ENCODE results near the gene TP53RK.

Gene TP53RK

DNA sequence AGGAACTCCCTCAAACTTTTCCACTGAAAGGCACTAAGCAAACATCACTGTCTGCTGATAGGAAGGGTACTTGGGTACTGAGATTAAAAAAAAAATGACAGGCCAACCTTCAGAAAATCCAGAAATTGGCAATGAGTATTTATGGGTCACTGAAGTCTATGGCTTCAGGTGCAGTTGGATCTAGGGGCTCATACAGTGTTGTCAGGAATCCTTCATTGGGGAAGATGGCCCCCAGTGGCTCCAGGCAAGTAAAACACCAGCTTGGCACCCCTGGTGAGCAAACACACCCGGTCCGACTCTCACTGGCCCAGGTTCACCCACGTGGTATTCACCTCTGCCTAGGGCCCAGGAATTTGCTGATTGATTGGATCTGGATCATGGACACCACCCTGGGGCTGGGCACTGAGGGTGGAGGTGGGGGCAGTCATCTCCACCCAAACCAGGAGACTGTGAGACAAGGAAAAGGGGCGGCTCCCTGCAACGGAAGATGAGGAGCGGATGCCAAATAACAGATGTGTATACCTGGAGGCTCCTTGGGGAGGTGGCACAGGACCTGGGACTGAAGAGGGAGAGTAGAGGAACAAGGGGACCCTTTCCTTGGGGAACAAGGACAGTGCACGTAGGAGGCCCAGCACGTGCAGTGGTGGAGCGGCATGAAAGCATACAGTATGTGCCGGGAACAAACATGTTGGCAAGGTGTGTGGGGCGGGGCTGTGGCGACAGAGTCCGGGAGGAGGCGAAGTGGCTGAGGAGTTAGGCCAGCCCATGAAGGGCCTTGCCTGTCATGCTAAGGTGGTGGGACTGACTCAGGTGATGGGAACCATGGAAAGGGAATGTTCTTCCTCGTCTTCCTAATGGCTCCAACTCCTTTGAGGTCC is 25.0 kb upstream of the TP53RK start:
- no peak overlapping the region for H3K4me3 ChIP-seq (ENCODE audit: low read length)
- no peak for DNase-seq (ENCODE audit: low read depth)
- no peak for TF ChIP-seq CTCF (conservative IDR thresholded peaks at IDR 0.05; ENCODE audit: low read length)

DNA sequence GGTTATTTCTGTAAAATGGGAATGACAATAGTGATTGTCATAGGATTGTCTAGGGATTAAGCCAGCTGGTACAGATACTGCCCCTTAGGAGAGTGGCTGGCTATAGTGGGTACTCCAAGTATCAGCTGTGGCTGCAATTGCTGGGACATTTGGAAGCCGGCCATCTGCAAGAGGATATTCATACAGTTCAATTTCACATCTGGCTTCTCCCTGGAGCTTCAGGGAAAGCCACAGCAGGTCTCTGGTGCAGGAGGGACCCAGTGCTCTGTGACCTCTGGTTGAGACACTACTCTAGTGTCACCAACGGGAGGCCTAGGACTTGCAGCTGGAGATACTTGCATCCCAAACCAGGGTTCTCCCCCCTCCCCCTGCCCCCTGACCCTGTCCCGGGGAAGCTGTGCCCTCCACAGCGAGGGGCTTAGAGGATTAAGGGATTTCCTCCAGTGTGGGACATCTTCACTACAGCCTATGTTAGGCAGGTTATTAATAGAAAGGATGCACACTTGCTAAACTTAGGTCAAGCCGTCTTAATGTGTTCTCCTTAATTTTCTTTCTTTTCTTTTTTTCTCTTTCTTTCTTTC is 22.9 kb upstream of the TP53RK start:
- TF ChIP-seq CTCF (conservative IDR thresholded peaks at IDR 0.05; ENCODE audit: low read length): no peak
- no peak for DNase-seq (ENCODE audit: low read depth)

DNA sequence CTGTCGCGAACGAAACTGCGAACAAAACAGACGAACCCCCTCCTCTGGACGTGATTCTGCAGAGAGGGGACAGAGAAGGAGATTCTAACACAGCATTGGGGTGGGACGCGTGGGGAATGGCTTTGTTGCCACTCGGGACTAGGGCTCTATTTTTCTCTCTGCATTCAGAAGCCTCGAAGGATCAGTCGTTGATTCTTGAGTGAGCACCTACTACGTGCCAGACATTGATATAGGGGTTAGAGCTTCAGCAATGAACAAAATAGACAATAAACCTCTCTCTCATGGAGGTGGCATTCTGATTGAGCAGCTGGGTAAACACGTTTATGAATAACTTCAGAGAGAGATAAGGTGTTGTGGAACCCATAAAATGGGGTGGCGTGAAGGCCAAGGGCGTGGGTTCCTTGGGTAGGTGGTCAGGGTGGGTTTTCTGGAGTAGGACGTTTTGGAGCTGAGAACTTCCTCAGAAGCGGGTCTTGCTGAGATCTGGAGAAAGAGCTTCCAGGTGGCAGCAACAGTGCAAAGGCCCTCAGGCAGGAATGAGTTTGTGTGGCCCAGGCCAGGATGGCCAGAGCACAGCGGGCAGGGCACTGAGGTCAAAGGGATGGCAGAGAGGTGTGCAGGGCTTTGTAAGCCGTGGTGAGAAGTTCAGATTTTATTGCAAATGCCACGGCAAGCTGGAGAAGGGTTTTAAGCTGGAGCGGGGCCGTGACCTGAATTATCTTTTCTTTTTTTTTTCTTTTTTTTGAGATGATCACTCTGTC is 21.1 kb upstream of the TP53RK start:
- H3K4me3 ChIP-seq (ENCODE audit: low read length): peak overlapping the region; percentile 86
- DNase-seq (ENCODE audit: low read depth): no peak

More for the DNA sequence above, 22.9 kb upstream of the TP53RK start:
- H3K4me3 ChIP-seq (ENCODE audit: low read length): no peak overlapping the region

GRCh38 chr20:46709459-46710152 is 20.4 kb upstream of the TP53RK start, which contains the start of gene SLC2A10:
Gene SLC2A10 (plus strand): TSS chr20:46709649. CDS start chr20:46709737, 88 bp downstream.
- DNase-seq (ENCODE audit: low read depth): peak; percentile 72
- peak within 1 kb of the TSS; percentile 86 for H3K4me3 ChIP-seq (ENCODE audit: low read length)
- TF ChIP-seq CTCF (conservative IDR thresholded peaks at IDR 0.05; ENCODE audit: low read length): no peak; the same call in 1 of the 2 replicates

More for the DNA sequence above, 21.1 kb upstream of the TP53RK start:
- TF ChIP-seq CTCF (conservative IDR thresholded peaks at IDR 0.05; ENCODE audit: low read length): no peak

DNA sequence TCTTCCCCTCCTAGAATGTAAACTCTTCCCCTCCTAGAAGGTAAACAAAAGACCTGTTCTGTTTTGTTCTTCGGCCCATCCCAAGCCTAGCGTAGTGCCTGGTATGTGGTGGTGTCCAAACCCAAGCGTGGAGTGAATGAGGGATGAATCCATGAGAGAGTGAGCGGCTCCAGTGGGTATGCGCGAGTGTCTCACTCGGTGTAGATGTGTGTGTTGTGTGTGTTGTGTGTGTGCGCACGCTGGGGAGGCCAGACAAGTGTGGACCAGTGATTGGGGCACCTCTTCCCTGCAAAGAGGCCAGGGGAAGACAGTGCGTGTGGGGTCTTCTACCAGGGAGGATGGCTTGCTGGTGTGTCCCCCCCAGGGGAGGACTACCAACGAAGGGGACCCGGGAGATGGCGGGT is 19.8 kb upstream of the TP53RK start:
- TF ChIP-seq CTCF (conservative IDR thresholded peaks at IDR 0.05; ENCODE audit: low read length): no peak
- DNase-seq (ENCODE audit: low read depth): no peak
- peak overlapping the region; percentile 86 for H3K4me3 ChIP-seq (ENCODE audit: low read length)

- DNase-seq (ENCODE audit: low read depth): no peak
Observed at GRCh38 chr20:46708172-46708860, 19.1 kb upstream of the TP53RK start.

More at GRCh38 chr20:46708172-46708860, 19.1 kb upstream of the TP53RK start:
- 0 out of 2 replicates have a peak, but pooled peaks have one; percentile 0 for TF ChIP-seq CTCF (conservative IDR thresholded peaks at IDR 0.05; ENCODE audit: low read length)
- H3K4me3 ChIP-seq (ENCODE audit: low read length): no peak overlapping the region
